OCI-M1 (cell line): Measurements from ENCODE around the gene SVOP.
A peak's percentile ranks its signal among the peaks of the same experiment; 100 is the strongest.
"Not testable (repeated sequence)": the region's sequence is repeated elsewhere in the genome, so short reads cannot be mapped to it uniquely, and the experiment has no call there.

Experiments
- DNase-seq: peaks from one replicate; lab custom pipeline; 2025; lab: John Stamatoyannopoulos, UW

SVOP gene

GRCh38 chr12:109033239-109034196 is 12.7 kb upstream of the SVOP start:
- DNase-seq: no peak

DNA sequence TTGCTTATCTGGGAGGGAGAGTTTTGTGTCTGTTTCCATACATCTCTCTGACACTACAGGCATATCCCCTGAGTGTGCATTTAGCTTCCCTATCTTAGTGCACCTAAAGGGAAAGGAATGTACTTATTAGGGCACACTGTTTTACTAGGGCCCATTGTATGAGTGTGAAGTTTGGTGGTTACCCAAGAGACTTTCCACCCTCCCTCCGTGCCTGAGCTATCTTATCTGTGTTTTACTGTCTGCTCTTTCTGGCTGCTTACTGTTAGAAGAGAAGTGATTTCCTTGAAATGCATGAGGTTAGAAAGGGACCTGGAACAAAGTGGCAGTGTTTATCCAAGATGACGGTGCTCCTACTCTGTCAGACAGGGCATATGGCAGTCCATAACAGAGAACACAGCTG is 8.5 kb upstream of the SVOP start:
- DNase-seq: peak; percentile 66

DNA sequence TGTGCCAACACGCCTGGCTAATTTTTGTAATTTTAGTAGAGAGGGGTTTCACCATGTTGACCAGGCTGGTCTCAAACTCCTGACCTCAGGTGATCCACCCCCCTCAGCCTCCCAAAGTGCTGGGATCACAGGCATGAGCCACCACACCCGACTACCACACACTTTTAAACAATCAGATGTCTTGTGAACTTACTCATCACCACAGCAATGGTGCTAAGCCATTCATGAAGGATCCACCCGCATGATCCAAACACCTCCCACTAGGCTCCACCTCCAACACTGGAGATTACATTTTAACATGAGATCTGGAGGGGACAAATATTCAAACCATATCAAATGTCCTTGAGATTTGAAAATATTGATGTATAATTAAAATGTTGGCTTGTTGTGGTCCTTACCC is 7.8 kb upstream of the SVOP start:
- not testable (repeated sequence) for DNase-seq

DNA sequence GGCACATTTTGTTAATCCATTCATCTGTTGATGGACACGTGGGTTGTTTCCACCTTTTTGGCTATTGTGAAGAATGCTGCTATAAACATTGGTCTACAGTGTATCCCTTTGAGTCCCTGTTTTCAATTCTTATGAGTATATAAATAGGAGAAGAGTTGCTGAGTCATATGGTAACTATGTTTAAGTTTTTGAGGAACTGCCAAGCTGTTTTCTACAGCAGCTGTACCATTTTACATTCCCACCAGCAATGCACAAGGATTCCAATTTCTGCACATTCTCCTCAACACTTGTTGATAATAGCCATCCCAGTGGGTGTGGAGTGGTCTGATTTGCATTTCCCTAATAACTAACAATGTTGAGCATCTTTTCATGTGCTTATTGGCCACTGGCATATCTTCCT is 6.9 kb upstream of the SVOP start:
- peak; percentile 40 for DNase-seq

- DNase-seq: no peak
Observed at GRCh38 chr12:109020146-109020795, 597 bp downstream of the SVOP start.

- no peak for DNase-seq
Observed at GRCh38 chr12:109018296-109018695, 2.6 kb downstream of the SVOP start.

DNA sequence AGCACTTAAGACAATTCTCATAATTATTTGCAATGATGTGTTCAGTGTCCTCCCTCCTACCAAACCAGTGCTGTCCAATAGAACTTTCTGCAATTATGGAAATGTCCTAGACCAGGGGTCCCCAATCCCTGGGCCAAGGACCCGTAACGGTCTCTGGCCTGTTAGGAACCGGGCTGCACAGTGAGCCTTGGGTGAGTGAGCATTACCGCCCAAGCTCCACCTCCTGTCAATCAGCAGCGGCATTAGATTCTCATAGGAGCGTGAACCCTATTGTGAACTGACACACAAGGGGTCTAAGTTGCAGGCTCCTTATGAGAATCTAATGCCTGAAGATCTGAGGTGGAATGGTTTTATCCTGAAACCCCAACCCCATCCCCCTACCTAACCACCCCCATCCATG is 3.9 kb downstream of the SVOP start:
- no peak for DNase-seq

- no peak for DNase-seq
Observed at GRCh38 chr12:109016016-109016415, 4.9 kb downstream of the SVOP start.

DNA sequence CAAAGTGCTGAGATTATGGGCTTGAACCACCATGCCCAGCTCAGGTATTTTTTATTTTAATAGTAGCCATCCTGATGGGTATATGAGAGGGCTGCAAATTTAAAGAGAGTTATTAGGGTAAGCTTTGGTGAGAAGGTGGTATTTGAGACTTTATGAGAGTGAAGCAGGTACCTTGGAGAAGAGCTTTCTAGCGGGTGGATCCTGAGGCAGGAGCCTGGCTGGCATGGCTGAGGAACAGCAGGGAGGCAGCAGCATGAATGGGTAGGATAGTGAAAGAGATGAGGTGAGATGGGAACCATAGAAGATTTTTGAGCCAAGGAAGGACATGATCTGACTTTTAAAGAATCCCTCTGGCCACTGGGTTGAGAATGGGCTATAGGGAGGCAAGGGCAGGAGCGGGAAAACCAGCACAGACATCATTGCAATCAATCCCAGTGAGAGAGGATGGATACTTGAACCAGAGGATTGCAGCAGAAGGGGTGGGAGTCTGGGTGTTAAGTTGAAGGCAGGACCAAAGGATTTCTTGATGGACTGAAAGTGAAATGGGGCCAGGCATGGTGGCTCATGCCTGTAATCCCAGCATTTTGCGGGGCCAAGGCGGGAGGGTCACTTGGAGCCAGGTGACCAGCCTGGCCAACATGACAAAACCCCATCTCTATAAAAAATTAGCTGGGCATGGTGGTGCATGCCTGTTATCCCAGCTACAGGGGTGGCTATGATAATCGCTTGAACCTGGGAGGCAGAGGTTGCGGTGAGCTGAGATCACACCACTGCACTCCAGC is 5.7 kb downstream of the SVOP start:
- no peak for DNase-seq

GRCh38 chr12:109010259-109010658 is 10.6 kb downstream of the SVOP start:
- DNase-seq: no peak

DNA sequence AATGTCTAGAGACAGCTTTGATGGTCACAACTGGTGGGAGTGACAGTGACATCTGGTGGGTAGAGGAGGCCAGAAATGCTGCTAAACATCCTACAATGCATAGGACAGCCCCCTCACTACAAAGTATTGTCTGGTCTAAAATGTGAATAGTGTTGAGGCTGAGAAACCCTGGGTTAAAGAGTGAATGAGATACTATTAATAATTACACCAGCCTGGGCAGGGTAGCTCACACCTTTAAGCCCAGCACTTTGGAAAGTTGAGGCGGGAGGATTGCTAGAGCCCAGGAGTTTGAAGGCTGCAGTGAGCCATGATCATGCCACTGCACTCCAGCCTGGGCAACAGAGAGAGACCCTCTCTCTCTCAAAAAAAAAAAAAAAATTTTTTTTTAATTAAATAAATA is 11.1 kb downstream of the SVOP start:
- no peak for DNase-seq

- no peak for DNase-seq
Observed at GRCh38 chr12:109004017-109004416, 16.9 kb downstream of the SVOP start.

GRCh38 chr12:108996320-108996719 is 24.5 kb downstream of the SVOP start:
- no peak for DNase-seq

DNA sequence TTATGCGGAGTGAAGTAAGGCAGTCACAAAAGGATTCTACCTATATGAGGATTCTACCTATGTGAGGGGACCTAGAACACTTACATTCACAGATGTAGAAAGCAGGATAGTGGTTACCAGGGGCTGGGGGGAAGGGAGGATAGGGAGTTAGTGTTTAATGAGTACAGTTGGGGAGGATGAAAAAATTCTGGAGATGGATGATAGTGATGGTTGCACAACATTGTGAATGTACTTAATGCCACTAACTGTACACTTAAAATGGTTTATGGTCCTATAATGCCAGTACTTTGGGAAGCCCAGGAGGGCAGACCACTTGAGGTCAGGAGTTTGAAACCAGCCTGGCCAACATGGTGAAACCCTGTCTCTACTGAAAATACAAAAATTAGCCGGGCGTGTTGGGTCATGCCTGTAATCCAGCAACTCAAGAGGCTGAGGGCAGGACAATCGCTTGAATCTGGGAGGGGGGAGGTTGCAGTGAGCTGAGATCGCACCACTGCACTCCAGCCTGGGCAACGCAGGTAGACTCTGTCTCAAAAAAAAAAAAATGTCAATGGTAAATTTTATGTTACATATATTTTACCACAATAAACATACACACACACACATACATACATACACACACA is 25.4 kb downstream of the SVOP start:
- DNase-seq: no peak

GRCh38 chr12:108990103-108990502 is 30.8 kb downstream of the SVOP start:
- not testable (repeated sequence) for DNase-seq

DNA sequence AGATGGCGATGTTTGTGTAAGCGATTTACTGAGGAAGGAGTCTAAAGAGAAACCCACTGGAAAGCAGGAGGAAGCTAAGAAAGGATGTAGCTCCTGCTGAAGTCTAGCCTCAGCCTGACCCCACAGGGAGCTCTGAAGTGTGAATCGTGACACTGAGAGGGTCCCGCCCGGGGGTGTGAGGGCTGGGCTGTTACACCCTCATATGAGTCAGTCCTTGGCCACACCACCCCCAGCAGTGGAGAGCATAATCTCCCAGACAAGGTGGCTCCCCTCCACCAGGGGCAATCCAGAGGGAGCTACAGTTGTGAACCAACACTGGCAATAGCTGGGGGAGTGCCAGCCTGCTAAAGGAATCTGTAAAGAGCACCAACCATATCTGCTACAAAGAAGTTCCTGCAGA is 31.5 kb downstream of the SVOP start:
- no peak for DNase-seq

- no peak for DNase-seq
Observed at GRCh38 chr12:108985750-108986149, 35.1 kb downstream of the SVOP start.

- no peak for DNase-seq
Observed at GRCh38 chr12:108983227-108983626, 37.6 kb downstream of the SVOP start.

DNA sequence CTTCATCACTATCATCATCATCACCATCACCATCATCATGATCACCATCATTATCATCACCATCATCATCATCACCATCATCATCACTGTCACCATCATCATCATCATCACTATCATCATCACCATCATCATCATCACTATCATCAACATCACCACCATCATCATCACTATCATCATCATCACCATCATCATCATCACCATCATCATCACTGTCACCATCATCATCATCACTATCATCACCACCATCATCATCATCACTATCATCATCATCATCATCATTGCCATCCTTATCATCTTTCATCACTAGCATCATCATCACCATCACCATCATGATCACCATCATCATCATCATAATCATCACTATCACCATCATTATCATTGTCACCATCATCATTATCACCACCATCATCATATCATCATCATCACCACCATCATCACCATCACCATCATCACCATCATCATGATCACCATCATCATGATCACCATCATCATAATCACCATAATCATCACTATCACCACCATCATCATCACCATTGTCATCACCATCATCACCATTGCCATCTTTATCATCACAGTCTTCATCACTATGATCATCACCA is 38.1 kb downstream of the SVOP start:
- DNase-seq: no peak

DNA sequence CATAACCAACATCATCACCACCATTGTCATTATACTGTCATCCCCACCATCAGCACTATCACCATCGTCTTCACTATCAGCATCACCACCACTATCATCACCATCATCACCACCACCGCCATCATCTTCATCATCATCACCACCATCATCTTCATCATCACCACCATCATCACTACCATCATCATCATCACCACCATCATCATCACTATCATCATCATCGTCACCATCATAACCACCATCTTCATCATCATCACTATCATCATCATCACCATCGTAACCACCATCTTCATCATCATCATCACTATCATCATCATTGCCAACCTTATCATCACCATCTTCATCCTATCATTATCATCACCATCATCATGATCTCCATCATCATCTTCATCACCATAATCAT is 39.0 kb downstream of the SVOP start:
- no peak for DNase-seq

GRCh38 chr12:108980831-108981618 is 39.8 kb downstream of the SVOP start:
- DNase-seq: no peak
